HG03558 (cell line): ENCODE measurements around the gene UBE2G1.
"Not testable (repeated sequence)": the region's sequence is repeated elsewhere in the genome, so short reads cannot be mapped to it uniquely, and the experiment has no call there.

ENCODE experiments used
- ATAC-seq: cut with Tn5 transposase; IDR thresholded peaks from one replicate; pipeline ENCODE4 v1.9.1; 2021; ENCODE audit warnings: moderate number of reproducible peaks; ENCODE audit not compliant: unreplicated experiment; ENCODE audit errors: extremely low read depth

The UBE2G1 gene, protein sequence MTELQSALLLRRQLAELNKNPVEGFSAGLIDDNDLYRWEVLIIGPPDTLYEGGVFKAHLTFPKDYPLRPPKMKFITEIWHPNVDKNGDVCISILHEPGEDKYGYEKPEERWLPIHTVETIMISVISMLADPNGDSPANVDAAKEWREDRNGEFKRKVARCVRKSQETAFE

DNA sequence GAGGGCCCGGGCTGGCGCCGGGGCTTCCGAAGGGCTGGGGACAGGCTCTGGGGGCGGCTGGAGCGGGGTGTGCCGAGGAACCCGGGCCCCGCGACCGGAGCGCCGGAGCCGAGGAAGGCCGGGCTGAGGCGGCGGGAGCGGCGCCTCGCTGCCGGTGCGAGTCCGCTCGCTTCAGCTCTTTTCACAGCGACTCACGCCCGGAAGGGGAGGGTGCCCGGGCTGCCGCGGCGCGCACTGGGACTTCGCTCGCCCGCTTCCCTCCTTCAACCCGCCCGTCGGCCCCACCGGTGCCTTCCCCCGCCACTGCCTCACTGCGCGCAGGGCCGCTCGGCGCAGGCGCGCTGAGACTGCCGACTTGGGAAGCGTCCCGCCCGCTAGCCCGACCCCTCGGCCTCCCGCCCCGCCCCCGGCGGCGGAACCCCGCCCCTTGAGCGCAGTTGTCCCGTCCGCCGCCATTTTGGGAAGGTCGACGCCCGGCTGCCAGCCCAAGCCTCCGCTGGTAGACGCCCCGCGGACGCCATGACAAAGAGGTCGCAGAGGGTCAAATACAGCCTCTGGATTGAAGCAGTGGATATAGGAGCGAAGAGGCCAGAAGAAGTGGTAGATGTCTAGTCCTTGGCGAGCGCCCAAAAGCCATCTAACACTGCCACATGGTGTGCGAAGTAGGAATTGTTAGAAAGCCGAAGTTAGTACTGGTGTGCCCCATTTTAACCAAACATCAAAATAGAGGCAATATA, at the start of gene UBE2G1:
TSS of gene UBE2G1 (minus strand) at position 349 of the 737 bp plus-strand sequence. CDS start 359 bp downstream, outside the sequence.
- ATAC-seq = peak; percentile 38

DNA sequence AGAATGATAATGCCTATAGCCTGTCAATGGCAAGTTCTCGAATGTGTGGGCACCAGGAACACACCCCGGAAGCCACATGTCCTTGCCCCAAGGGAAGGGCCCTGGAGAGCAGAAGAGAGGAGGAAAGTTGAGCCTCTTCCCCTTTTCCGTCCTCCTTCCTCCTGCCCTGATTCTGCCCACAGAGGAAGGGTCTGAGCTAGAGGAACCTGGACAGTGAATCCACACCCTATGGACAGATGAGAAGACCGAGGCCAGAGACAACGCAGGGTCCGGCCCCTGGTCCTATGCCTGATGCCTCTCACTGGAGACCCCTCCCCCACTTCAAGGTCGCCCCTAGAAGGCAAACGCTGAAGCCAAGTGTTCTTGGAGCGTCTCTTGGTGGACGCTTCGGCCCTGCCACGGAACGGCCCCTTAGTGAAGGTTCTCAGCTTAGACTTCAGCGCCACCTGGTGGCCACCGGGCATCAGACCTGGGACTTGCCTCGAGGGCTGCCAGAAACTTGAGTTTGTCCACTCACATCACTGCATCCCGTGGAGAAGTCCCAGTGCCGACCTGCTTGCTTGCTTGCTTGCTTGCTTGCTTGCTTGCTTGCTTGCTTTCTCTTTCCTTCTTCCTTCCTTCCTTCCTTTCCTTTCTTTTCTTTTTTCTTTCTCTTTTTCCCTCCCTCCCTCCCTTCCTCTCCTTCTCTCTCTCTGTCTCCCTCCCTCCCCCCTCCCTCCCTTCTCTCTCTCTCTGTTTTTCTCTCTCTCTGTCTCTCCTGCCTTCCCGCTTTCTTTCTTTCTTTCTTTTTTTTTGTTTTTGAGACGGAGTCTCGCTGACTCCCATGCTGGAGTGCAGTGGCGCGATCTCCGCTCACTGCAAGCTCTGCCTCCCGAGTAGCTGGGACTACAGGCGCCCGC, 46.7 kb upstream of the UBE2G1 start:
- ATAC-seq = no peak

DNA sequence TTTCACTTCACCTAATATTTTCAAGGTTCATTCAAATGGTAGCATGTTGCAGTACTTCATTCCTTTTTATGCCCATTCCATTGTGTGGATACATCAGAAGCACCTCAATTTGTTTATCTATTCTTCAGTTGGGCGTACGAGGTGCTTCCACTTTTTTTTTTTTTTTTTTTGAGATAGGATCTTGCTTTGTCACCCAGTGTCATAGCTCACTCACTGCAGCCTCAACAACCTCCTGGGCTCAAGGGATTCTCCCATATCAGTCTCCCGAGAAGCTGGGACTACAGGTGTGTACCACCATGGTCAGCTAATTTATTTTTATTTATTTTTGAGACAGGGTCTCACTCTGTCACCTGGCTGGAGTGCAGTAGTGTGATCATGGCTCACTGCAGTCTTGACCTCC, 44.7 kb upstream of the UBE2G1 start:
- no peak for ATAC-seq

GRCh38 chr17:4409659-4410058, 43.2 kb upstream of the UBE2G1 start:
- ATAC-seq = no peak

DNA sequence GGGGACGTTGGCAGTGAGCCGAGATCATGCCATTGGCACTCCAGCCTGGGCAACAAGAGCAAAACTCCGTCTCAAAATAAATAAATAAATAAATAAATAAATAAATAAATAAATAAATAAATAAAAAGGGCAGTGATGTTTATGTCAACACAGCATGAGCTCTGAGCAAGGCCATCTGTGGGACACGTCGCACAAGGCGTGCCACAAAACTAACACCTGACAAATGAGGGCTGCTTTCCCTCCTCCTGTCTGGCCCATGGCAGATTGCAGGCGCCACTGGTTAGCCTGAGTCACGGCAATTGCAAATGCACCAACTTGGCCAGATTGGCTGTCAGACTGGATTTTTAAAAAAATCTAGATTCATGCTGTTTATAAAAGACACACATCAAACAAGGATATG, 41.4 kb upstream of the UBE2G1 start:
- no peak for ATAC-seq

GRCh38 chr17:4407216-4407615, 40.7 kb upstream of the UBE2G1 start:
- ATAC-seq = no peak

DNA sequence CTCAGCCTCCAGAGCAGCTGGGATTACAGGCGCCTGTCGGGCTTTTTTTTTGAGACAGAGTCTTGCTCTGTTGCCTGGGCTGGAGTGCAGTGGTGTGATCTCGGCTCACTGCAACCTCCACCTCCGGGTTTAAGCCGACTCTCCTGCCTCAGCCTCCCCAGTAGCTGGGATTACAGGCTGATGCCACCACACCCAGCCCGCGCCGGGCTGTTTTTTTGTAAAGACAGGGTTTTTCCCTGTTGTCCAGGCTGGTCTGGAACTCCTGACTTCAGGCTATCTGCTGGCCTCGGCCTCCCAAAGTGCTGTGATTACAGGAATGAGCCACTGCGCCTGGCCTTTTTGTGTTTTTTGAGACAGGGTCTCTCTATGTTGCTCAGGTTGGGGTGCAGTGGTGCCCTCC, 39.9 kb upstream of the UBE2G1 start:
- no peak for ATAC-seq

GRCh38 chr17:4405699-4406098, 39.2 kb upstream of the UBE2G1 start:
- ATAC-seq = no peak

DNA sequence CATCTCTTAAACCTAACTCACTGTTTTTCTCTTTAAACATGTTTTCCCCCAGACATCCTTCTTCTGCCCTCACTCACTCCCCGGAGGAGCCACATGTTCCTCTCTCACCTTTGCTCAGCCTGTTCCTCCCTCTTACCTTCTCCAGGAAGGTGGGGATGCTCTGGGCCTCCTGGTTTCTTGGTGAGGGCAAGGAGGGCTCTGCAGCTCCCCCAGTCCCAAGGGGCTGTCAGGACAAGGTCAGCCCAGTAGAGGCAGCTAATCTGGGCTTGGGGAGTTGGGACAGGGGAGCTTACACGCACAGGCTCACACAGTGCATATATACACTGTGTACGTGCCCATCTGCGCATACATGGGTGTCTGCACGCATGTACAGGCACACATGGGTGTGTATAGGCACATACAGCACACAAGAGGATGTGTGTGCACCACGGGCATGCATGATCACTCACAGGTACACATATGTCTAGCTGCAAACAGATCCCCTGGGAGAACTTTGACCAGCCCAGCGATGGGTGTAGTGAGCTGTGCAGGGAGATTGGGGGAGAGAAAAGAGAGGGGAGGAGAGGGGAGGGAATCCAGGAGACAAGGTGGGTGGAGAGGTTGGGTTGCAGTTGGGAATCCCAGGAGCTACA, 38.7 kb upstream of the UBE2G1 start:
- no peak for ATAC-seq

GRCh38 chr17:4397840-4398239, 31.4 kb upstream of the UBE2G1 start:
- no peak for ATAC-seq

DNA sequence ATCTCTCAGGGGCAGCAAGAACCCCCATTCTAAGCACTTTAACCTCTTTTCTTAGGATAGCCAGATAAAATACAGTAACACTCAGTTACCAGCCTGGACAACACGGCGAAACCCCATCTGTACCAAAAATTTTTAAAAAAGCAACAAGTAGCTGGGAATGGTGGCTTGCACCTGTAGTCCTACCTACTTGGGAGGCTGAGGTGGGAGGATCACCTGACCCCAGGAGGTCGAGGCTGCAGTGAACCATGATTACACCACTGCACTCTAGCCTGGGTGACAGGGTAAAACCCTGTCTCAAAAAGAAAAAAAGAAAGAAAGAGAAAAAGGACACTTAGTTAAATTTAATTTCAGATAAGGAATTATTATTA, 28.6 kb upstream of the UBE2G1 start:
- no peak for ATAC-seq

- no peak for ATAC-seq
These were observed 28.0 kb upstream of the UBE2G1 start for GRCh38 chr17:4394208-4395110.

- ATAC-seq = no peak
These were observed 27.3 kb upstream of the UBE2G1 start for GRCh38 chr17:4393806-4394205.

GRCh38 chr17:4389079-4389478, 22.6 kb upstream of the UBE2G1 start:
- no peak for ATAC-seq

DNA sequence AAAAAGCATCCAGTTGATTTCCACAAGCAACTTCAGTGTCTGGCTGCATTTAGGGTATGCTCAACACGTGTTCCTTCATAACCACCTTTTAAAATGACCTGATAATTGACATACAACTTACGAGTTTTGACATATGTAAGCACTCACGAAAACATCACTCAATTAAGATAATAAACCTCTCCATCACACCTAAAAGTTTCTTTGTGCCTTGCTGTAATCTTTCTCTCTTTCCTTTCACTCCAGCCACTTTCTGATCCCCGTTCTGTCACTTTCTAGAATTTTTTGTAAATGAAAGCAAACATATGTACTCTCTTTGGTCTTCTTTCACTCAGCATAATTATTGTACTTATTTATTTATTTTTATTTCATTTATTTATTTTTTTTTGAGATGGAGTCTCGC, 20.7 kb upstream of the UBE2G1 start:
- no peak for ATAC-seq

GRCh38 chr17:4386406-4386805, 19.9 kb upstream of the UBE2G1 start:
- no peak for ATAC-seq

DNA sequence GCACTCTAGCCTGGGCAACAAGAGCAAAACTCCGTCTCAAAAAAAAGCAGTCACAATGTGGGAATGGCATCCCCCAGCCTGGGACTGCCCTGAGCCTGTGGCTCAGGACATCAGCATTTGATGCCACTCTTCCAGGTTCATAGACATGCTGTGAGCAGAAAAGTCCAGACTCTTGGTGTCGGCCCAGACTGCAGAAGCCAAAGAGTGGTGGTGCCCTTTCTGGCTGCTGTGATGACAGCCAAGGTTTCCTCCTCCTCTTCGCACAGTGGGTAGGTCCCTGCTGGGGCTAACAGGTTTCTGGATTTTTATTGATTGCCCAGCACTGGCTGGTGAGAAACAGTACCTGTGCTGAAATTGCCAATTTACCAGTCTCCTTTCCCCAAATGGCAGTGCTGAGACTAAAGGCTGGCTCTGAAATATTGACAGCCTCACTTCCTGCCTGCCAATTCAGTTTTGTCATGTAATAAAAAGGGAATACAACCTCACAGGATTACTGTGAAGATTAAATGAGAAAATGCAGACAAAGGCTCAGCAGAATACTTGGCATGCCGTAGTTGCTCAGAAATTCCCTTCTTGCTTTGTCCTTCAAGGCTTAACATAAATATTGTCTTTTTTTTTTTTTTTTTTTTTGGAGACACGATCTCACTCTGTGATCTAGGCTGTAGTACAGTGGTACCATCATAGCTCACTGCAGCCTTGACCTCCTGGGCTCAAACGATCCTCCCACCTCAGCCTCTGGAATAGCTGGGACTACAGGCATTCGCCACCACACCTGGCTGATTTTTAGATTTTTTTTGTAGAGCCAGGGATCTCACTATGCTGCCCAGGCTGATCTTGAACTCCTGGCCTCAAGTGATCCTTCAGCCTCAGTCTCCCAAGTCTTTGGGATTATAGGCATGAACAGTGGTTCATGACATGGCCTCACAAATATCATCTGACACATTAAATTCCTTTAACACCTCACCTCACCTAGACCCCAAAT, 15.5 kb upstream of the UBE2G1 start:
- no peak for ATAC-seq

- no peak for ATAC-seq
These were observed 12.2 kb upstream of the UBE2G1 start for GRCh38 chr17:4378626-4379025.

DNA sequence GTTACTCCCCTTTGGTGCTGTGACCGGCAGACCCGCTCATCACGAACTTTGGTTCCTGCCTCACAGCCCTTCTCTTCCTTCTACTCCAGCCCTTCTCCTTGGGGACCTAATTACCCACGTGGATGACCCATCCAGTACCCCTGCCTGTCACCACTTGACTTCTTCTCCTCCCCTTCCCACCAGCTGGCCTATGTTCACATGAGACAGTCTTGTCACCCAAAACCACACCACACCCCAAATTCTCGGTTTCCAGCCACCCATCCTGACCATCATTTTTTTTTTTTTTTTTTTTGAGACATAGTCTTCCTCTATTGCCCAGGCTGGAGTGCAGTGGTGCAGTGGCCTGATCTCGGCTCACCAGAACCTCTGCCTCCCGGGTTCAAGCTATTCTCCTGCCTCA, 10.8 kb upstream of the UBE2G1 start:
- not testable (repeated sequence) for ATAC-seq
